AG04450 (cell line): Measurements from ENCODE around the gene STAB1. TPM values are rescaled to one million over a fixed set of nuclear protein-coding genes. Genes with fewer than 3 reads are reported as not detected.

Experiments used
- CTCF ChIA-PET: fragments of 300-600, 350-600 bp; formaldehyde crosslinking; extraction: SDS; loops from one replicate; lab custom pipeline; 2022; ENCODE audit warnings: antibody characterized with exemption, inconsistent platforms; lab: Charles Lee
- POLR2A ChIA-PET: fragments of 350-600 bp; formaldehyde crosslinking; extraction: SDS; loops from one replicate; lab custom pipeline; 2021; ENCODE audit warnings: antibody characterized with exemption, inconsistent platforms; lab: Yijun Ruan, JAX
- DNase-seq: peaks from one replicate; pipeline ENCODE4 v3.0.0-alpha.2; 2011; ENCODE audit warnings: low read depth, low spot score
- H3K27ac ChIP-seq: one replicate; pipeline ENCODE4 v1.5.1; 2012; ENCODE audit warnings: low read depth, low read length, control low read depth
- H3K27me3 ChIP-seq: one replicate; pipeline ENCODE4 v1.6.0; 2012; ENCODE audit warnings: low read length; ENCODE audit not compliant: control insufficient read depth, insufficient read depth
- H3K4me3 ChIP-seq: 2 replicates; pipeline ENCODE4 v1.5.1; 2011; ENCODE audit warnings: mild to moderate bottlenecking, low read depth, low read length, control low read depth
- H3K9me3 ChIP-seq: 2 replicates; pipeline ENCODE4 v1.5.1; 2012; ENCODE audit warnings: low read length; ENCODE audit not compliant: control insufficient read depth, insufficient read depth
- CTCF ChIP-seq: IDR thresholded peaks from 2 replicates; pipeline ENCODE4 v1.5.1; 2011; ENCODE audit warnings: low read depth, low read length, control low read depth, inconsistent platforms
- polyA plus RNA-seq: library from polyadenylated mRNA; depleted of rRNA; stranded (reverse); fragments of >200 nt; gene quantifications from 2 replicates; pipeline ENCODE4 v1.2.3, GENCODE V29; 2011

STAB1 gene
- polyA plus RNA-seq, 1 experiment, result 0.02 TPM

GRCh38 chr3:52489453-52489852 is 5.7 kb upstream of the STAB1 start:
- Histone ChIP-seq H3K27me3 (no peaks in the 10 kb centered on the region), H3K27ac (no peak overlapping the region), H3K9me3 (no peaks in the 10 kb centered on the region), H3K4me3 (no peak overlapping the region)
- ChIA-PET CTCF (interaction anchor here (1.0 to 2.0 kb wide), 2 partner anchors 18 to 77 kb away, joined by 6 to 9 read pairs; no protein-coding TSS in a partner anchor), POLR2A (interaction anchor here (1.5 kb wide), 1 partner anchor 47 kb away, joined by 6 read pairs; the partner anchor contains the start of gene UQCC5)
- no peak for DNase-seq
- no peak for TF ChIP-seq CTCF

DNA sequence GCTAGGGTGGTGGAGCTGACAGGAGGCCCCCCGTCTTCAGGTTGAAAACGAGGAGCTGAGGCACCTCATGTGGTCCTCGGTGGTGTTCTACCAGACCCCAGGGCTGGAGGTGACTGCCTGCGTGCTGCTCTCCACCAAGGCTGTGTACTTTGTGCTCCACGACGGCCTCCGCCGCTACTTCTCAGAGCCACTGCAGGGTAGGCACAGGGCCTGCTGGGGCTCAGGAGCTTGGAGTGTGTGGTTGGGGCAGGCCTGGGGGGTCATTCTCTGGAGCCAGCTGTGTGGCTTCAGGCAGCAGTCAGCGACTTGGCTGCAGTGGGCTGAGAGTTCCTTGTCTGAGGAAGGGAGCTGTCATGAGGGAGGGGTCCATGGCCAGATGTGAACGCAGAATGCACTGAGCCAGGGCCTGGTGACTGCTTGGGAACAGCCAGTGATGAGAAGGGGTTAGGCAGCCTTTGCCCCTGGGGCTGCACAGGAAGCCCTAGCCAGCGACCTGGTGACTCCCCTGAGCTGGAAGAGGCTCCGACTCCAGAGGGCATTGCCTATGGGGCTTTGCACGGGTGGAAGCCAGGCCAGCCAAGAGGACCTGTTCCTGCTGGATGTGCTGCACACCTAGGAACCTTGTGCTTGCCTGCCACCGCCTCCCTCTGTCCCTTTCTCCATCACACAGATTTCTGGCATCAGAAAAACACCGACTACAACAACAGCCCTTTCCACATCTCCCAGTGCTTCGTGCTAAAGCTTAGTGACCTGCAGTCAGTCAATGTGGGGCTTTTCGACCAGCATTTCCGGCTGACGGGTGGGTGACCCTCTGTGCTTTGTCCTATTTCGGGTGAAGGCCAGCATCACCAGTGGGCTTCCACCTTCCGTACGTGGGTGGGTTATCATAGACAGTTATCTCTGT is 4.9 kb upstream of the STAB1 start:
- Histone ChIP-seq H3K27me3 (no peaks in the 10 kb centered on the region), H3K9me3 (no peaks in the 10 kb centered on the region), H3K27ac (no peak overlapping the region), H3K4me3 (no peak overlapping the region)
- no peak for TF ChIP-seq CTCF
- ChIA-PET POLR2A (interaction anchor here (1.5 kb wide), 1 partner anchor 46 kb away, joined by 6 read pairs; the partner anchor contains the start of gene UQCC5), CTCF (interaction anchor here (2.0 kb wide), 1 partner anchor 19 kb away, joined by 9 read pairs; no protein-coding TSS in a partner anchor)
- DNase-seq, result no peak

- no peak overlapping the region for H3K4me3 ChIP-seq
- no peak for DNase-seq
- no peaks in the 10 kb centered on the region for H3K9me3 ChIP-seq
- no peaks in the 10 kb centered on the region for H3K27me3 ChIP-seq
- ChIA-PET CTCF (no interaction called here), POLR2A (no interaction called here)
- no peak overlapping the region for H3K27ac ChIP-seq
- no peak for TF ChIP-seq CTCF
Observed at GRCh38 chr3:52490939-52491526, 4.1 kb upstream of the STAB1 start.

DNA sequence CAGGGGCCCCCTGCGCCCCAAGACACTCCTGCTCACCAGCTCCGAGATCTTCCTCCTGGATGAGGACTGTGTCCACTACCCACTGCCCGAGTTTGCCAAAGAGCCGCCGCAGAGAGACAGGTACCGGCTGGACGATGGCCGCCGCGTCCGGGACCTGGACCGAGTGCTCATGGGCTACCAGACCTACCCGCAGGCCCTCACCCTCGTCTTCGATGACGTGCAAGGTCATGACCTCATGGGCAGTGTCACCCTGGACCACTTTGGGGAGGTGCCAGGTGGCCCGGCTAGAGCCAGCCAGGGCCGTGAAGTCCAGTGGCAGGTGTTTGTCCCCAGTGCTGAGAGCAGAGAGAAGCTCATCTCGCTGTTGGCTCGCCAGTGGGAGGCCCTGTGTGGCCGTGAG is 3.1 kb upstream of the STAB1 start:
- CTCF ChIA-PET, result no interaction called here
- POLR2A ChIA-PET, result no interaction called here
- no peak for TF ChIP-seq CTCF
- Histone ChIP-seq H3K9me3 (no peaks in the 10 kb centered on the region), H3K4me3 (no peak overlapping the region), H3K27ac (no peak overlapping the region), H3K27me3 (no peaks in the 10 kb centered on the region)
- DNase-seq, result no peak
